PFSK-1 (cell line): Measurements from ENCODE around the gene VENTX.

Source experiments
- FOXP2 ChIP-seq: optimal IDR thresholded peaks from 2 replicates; pipeline ENCODE3; 2011; ENCODE audit warnings: borderline replicate concordance, control low read depth, inconsistent platforms; ENCODE audit not compliant: insufficient read depth; ENCODE audit errors: extremely low read length, extremely low read depth
- POLR2AphosphoS5 ChIP-seq: IDR thresholded peaks from 2 replicates; pipeline ENCODE4 v1.6.1; 2012; ENCODE audit warnings: low read depth, mild to moderate bottlenecking, control low read depth, low read length, moderate library complexity
- SIN3A ChIP-seq: IDR thresholded peaks from 2 replicates; pipeline ENCODE4 v1.6.1; 2012; ENCODE audit warnings: mild to moderate bottlenecking, low read length, moderate library complexity, borderline replicate concordance; ENCODE audit not compliant: insufficient read depth
- TAF1 ChIP-seq: IDR thresholded peaks from 2 replicates; pipeline ENCODE4 v1.6.1; 2012; ENCODE audit warnings: low read length, control low read depth, borderline replicate concordance; ENCODE audit not compliant: insufficient read depth
- TF ChIP-seq, protein P1 (sequence below), 2 experiments: IDR thresholded peaks; 2 replicates each; pipeline versions ENCODE4 v1.6.1 to v1.8.0; 2011 to 2012; ENCODE audit warnings: low read depth in 2 of 2, low read length in 2 of 2, control low read depth in 1 of 2, inconsistent platforms in 1 of 2, mild to moderate bottlenecking in 1 of 2, moderate library complexity in 1 of 2; ENCODE audit not compliant: insufficient read depth in 1 of 2

VENTX gene

DNA sequence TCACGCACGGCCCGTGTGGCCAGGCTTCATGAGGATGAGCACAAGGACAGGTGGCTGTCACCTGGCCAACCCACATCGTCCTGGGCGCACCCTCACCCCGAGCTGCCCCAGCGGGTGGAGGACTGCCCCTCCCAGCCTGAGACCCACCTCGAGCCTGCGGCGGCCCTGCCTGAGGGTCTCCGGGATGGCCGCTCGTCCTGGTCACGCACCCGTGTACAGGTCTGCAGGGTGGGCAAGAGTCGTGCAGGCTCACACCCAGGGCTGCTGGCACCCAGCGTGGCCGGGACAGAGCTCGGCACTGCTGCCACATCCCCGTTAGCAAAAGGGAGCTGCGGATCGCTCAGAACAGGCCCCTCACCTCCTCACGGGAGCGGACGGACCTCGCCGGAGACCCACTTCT lies 22.1 kb upstream of the VENTX start:
- no peak for TF ChIP-seq FOXP2
- no peak for TF ChIP-seq TAF1
- no peak for TF ChIP-seq POLR2AphosphoS5
- TF ChIP-seq, protein P1, sequence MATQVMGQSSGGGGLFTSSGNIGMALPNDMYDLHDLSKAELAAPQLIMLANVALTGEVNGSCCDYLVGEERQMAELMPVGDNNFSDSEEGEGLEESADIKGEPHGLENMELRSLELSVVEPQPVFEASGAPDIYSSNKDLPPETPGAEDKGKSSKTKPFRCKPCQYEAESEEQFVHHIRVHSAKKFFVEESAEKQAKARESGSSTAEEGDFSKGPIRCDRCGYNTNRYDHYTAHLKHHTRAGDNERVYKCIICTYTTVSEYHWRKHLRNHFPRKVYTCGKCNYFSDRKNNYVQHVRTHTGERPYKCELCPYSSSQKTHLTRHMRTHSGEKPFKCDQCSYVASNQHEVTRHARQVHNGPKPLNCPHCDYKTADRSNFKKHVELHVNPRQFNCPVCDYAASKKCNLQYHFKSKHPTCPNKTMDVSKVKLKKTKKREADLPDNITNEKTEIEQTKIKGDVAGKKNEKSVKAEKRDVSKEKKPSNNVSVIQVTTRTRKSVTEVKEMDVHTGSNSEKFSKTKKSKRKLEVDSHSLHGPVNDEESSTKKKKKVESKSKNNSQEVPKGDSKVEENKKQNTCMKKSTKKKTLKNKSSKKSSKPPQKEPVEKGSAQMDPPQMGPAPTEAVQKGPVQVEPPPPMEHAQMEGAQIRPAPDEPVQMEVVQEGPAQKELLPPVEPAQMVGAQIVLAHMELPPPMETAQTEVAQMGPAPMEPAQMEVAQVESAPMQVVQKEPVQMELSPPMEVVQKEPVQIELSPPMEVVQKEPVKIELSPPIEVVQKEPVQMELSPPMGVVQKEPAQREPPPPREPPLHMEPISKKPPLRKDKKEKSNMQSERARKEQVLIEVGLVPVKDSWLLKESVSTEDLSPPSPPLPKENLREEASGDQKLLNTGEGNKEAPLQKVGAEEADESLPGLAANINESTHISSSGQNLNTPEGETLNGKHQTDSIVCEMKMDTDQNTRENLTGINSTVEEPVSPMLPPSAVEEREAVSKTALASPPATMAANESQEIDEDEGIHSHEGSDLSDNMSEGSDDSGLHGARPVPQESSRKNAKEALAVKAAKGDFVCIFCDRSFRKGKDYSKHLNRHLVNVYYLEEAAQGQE (IDR thresholded peaks at IDR 0.05; ENCODE audit: insufficient read depth in 1 of 2, low read depth in 2 of 2, low read length in 2 of 2) = no peak
- no peak for TF ChIP-seq SIN3A

DNA sequence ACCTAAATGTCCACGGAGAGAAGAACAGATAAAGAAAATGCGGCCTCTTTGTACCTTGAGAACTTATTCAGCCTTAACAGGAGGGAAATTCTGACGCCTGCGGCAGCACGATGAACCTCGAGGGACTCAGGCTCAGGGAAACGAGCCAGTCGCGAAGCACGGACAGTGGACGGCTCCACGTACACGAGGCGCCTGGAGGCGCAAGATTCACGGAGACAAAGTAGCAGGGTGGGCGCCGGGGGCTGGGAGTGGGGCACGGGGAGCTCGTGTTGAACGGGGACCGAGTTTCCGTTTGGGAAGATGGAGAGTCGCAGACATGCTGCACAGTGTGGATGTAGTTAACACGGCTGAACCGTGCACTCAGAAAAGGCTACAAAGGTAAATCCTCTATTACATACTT lies 20.9 kb upstream of the VENTX start:
- TF ChIP-seq POLR2AphosphoS5 = no peak
- TF ChIP-seq, protein P1 (IDR thresholded peaks at IDR 0.05; ENCODE audit: insufficient read depth in 1 of 2, low read depth in 2 of 2, low read length in 2 of 2) = no peak
- no peak for TF ChIP-seq SIN3A
- TF ChIP-seq FOXP2 = no peak
- TF ChIP-seq TAF1 = no peak

DNA sequence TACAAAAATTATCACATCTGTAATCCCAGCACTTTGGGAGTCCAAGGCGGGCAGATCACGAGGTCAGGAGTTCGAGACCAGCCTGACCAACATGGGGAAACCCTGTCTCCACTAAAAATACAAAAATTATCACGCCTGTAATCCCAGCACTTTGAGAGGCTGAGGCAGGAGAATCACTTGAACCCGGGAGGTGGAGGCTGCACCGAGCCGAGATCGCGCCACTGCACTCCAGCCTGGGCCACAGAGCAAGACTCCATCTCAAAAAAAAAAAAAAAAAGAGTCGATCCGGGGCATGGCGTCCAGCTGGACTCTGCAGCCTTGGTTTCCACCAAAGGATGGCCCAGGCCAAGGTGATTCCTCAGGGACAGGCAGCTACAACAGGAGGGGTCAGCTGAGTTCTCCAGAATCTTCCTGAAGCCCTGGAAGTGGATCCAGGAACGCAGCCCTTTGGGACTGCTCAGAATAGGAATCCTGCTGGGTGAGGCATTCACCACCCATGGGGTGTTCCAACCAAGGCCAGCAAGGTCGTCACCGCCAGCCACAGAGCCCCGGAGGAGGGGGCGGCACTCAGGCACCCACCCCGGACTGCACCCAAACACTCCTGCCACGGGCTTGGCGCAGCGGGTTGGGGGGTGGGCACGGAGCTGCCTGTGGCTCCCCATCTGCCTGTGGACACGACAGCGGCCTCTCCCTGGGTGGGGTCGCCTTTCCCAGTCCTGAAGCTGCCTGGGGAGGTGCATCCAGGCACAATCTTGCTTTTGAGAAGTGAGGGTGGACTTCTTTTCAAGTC lies 19.7 kb upstream of the VENTX start:
- TF ChIP-seq SIN3A = no peak
- TF ChIP-seq, protein P1 (IDR thresholded peaks at IDR 0.05; ENCODE audit: insufficient read depth in 1 of 2, low read depth in 2 of 2, low read length in 2 of 2) = no peak
- no peak for TF ChIP-seq TAF1
- TF ChIP-seq POLR2AphosphoS5 = no peak
- TF ChIP-seq FOXP2 = no peak

DNA sequence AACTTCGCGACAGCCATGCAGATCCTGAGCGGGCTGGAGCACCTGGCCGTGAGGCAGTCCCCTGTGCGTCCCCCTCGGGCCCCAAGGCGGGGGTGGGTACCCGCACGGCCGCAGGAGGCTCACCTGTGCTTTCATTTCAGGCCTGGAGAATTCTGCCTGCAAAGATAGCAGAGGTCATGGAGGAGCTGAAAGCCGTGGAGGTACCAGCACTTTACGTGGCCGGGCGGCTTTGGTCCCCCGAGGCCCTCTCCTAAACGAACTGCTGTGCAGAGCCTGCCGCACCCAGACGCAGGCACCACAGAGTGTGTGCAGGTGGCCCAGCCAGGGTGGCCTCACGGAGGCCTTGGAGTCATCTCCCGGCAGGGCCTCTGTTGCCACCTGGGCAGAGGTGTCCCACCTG lies 18.8 kb upstream of the VENTX start:
- no peak for TF ChIP-seq FOXP2
- TF ChIP-seq, protein P1 (IDR thresholded peaks at IDR 0.05; ENCODE audit: insufficient read depth in 1 of 2, low read depth in 2 of 2, low read length in 2 of 2) = no peak
- no peak for TF ChIP-seq POLR2AphosphoS5
- no peak for TF ChIP-seq TAF1
- no peak for TF ChIP-seq SIN3A
